ENCODE data around the gene CA5A.

Gene CA5A

GRCh38 chr16:87842209-87842869, 94.0 kb downstream of the CA5A start:
- no peak for DNase-seq (ENCODE audit: low read depth, low spot score)
- H3K27ac ChIP-seq, result peak overlapping the region; percentile 56

- H3K27ac ChIP-seq, result peak overlapping the region; percentile 56
- no peak for DNase-seq (ENCODE audit: low read depth, low spot score)
Observed at GRCh38 chr16:87841340-87842208, 94.8 kb downstream of the CA5A start.

- H3K27ac ChIP-seq, result peak overlapping the region; percentile 56
- no peak for DNase-seq (ENCODE audit: low read depth, low spot score)
Observed at GRCh38 chr16:87840271-87840978, 95.9 kb downstream of the CA5A start.

DNA sequence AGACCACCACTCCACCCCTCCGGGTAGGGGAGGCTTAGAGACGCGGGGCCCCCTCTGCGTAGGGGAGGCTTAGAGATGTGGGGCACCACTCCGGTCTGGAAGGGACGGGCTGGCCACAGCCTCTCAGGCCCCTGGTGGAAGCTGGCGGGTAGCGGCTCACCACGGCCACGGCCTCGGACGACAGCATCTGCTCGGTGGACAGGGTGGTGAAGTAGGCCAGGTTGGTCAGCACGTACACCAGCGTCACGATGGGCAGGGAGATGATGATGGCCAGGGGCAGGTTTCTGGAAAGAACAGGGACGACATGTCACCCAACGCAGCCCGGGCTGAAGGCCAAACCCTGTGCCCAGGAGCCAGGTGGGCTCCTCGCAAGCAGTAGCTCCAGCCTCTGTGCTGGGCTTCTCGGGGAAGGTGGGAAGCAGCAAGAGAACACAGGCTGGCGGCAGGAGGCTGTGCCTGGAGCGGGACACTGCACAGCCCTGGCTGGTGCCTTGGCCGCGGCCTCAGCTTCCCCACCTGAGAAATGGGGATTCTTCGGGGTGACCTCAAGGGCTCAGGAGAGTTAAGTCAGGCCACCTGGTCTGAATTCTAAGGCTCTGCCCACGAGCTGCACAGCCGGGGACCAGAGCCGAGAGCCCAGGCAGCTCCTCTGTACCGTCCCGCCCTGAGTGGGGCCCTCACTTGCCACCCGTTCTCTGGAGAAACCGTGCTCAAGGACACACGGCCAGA, 96.6 kb downstream of the CA5A start:
- DNase-seq (ENCODE audit: low read depth, low spot score), result no peak
- H3K27ac ChIP-seq, result peak overlapping the region; percentile 56

GRCh38 chr16:87838643-87839541, 97.4 kb downstream of the CA5A start:
- H3K27ac ChIP-seq, result peak overlapping the region; percentile 56
- DNase-seq (ENCODE audit: low read depth, low spot score), result no peak

Measured in epithelial cell of prostate (primary cell).